HPDE6-E6E7 (cell line): Measurements from ENCODE around the gene ST3GAL3.
A peak's percentile ranks its signal among the peaks of the same experiment; 100 is the strongest.

ENCODE experiments used
- DNase-seq: peaks from one replicate; pipeline ENCODE4 v3.0.0; 2011; ENCODE audit warnings: missing footprints; ENCODE audit errors: extremely low spot score

Gene ST3GAL3

GRCh38 chr1:43850591-43851233 lies 143.4 kb downstream of the ST3GAL3 start:
- DNase-seq = no peak

- no peak for DNase-seq
Observed at GRCh38 chr1:43851561-43852338, 144.4 kb downstream of the ST3GAL3 start.

GRCh38 chr1:43853161-43853921 lies 146.0 kb downstream of the ST3GAL3 start:
- no peak for DNase-seq

GRCh38 chr1:43854473-43854872 lies 147.1 kb downstream of the ST3GAL3 start:
- no peak for DNase-seq

- DNase-seq = no peak
Observed at GRCh38 chr1:43856188-43856587, 148.9 kb downstream of the ST3GAL3 start.

GRCh38 chr1:43857163-43857562 lies 149.8 kb downstream of the ST3GAL3 start:
- DNase-seq = no peak

- peak; percentile 67 for DNase-seq
Observed at GRCh38 chr1:43858324-43858723, 151.0 kb downstream of the ST3GAL3 start.

GRCh38 chr1:43861337-43861736 lies 154.0 kb downstream of the ST3GAL3 start:
- DNase-seq = no peak

GRCh38 chr1:43861988-43862735 lies 154.8 kb downstream of the ST3GAL3 start:
- no peak for DNase-seq

- DNase-seq = no peak
Observed at GRCh38 chr1:43864111-43865045, 157.0 kb downstream of the ST3GAL3 start.

GRCh38 chr1:43866201-43866600 lies 158.9 kb downstream of the ST3GAL3 start:
- no peak for DNase-seq

GRCh38 chr1:43867976-43868740 lies 160.8 kb downstream of the ST3GAL3 start:
- no peak for DNase-seq

- DNase-seq = no peak
Observed at GRCh38 chr1:43868741-43869067, 161.4 kb downstream of the ST3GAL3 start.

GRCh38 chr1:43870306-43870705 lies 163.0 kb downstream of the ST3GAL3 start:
- DNase-seq = no peak

- no peak for DNase-seq
Observed at GRCh38 chr1:43871181-43871910, 164.0 kb downstream of the ST3GAL3 start.

GRCh38 chr1:43872280-43872679 lies 164.9 kb downstream of the ST3GAL3 start:
- DNase-seq = no peak

GRCh38 chr1:43873851-43874250 lies 166.5 kb downstream of the ST3GAL3 start:
- no peak for DNase-seq

- no peak for DNase-seq
Observed at GRCh38 chr1:43874716-43875115, 167.4 kb downstream of the ST3GAL3 start.

GRCh38 chr1:43875331-43875730 lies 168.0 kb downstream of the ST3GAL3 start:
- no peak for DNase-seq
